ENCODE measurements around the gene CDKN1A. TPM values are rescaled to one million over a fixed set of nuclear protein-coding genes. Genes with fewer than 3 reads are reported as not detected.
A peak's percentile ranks its signal among the peaks of the same experiment; 100 is the strongest.

Gene CDKN1A
- total RNA-seq, 5 donors from 2014 or later (not counting 1 experiment from before 2014, with no cell fraction given), result 9.6 to 88.9 (median 11.8) TPM

DNA sequence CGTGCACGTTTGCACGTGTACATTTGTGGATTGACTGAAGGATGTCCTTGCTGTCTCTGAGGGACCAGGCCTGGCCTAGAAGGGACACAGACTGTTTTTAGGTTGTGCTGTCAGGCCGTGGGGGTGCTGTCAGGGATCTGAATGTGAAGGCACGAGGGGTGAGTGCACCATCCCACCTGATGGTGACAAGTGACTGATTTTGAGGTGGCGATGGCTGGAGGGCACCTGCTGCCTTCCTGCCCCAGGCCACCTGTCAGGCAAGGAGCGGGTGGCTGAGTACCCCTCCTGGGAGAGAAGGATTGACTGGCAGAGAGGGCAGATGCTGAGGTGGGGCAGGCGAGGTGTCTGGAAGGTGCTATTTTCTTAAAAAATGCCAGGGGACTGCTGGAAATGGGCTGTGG, 20.4 kb downstream of the CDKN1A start:
- no peak overlapping the region for H3K4me3 Mint-ChIP-seq
- H3K27me3 Mint-ChIP-seq, result peaks cover 0 to 2% of the 10 kb centered on the region in 2 donors
- H3K36me3 Mint-ChIP-seq, result no peaks in the 10 kb centered on the region
- Histone ChIP-seq H3K4me1 (ENCODE audit: control insufficient read depth in 1 of 2, extremely low read depth in 1 of 2, insufficient read depth in 2 of 2, low read length in 2 of 2) (no peaks in the 10 kb centered on the region), H3K36me3 (ENCODE audit: control insufficient read depth in 2 of 2, extremely low read depth in 1 of 2, insufficient read depth in 1 of 2, low read length in 1 of 2) (no peaks in the 10 kb centered on the region), H3K4me3 (ENCODE audit: control insufficient read depth in 1 of 2, extremely low read depth in 1 of 2, low read length in 1 of 2) (no peak overlapping the region), H3K9me3 (no peaks in the 10 kb centered on the region), H3K27ac (ENCODE audit: low read length) (no peak overlapping the region), H3K27me3 (replicated peaks in 1 of 2; ENCODE audit: control insufficient read depth in 2 of 2, extremely low read depth in 1 of 2, insufficient read depth in 2 of 2, low read length in 1 of 2) (peaks cover 0 to 9% of the 10 kb centered on the region in 2 experiments)
- peaks cover 0 to 7% (median 0%) of the 10 kb centered on the region in 3 donors for H3K4me1 Mint-ChIP-seq
- no peak for DNase-seq
- no peak for ATAC-seq (replicated peaks in 1 of 4)
- POLR2A ChIA-PET, result no interaction called here
- CTCF ChIA-PET, result no interaction called here
- H3K27ac Mint-ChIP-seq, result no peak overlapping the region
- no peaks in the 10 kb centered on the region for H3K9me3 Mint-ChIP-seq
- 82% methylated on average over 8 of the region's 8 CpGs for WGBS (ENCODE audit: insufficient coverage)

DNA sequence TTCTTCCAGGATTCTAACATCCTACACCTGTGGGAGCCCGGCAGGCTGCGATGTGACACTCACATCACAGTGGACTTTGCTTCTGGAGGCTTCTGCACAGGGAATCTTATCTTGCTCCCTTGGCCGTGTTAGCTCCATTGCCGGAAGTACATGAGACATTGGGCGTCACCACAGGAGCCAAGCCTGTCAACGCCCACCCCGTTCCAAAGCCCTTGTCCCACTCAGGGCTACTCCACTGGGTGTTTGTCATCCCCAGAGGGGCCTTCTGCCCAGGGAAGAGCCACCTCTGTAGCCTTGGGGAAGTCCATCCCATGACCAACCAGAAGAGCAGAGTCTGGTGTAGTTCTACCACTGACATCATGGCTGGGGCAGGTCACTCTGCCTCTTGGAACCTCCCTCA, 20.8 kb downstream of the CDKN1A start:
- H3K36me3 Mint-ChIP-seq, result no peaks in the 10 kb centered on the region
- peaks cover 0 to 3% of the 10 kb centered on the region in 2 donors for H3K27me3 Mint-ChIP-seq
- Histone ChIP-seq H3K4me3 (ENCODE audit: control insufficient read depth in 1 of 2, extremely low read depth in 1 of 2, low read length in 1 of 2) (no peak overlapping the region), H3K36me3 (ENCODE audit: control insufficient read depth in 2 of 2, extremely low read depth in 1 of 2, insufficient read depth in 1 of 2, low read length in 1 of 2) (no peaks in the 10 kb centered on the region), H3K9me3 (no peaks in the 10 kb centered on the region), H3K27me3 (replicated peaks in 1 of 2; ENCODE audit: control insufficient read depth in 2 of 2, extremely low read depth in 1 of 2, insufficient read depth in 2 of 2, low read length in 1 of 2) (peaks cover 0 to 13% of the 10 kb centered on the region in 2 experiments), H3K27ac (ENCODE audit: low read length) (no peak overlapping the region), H3K4me1 (ENCODE audit: control insufficient read depth in 1 of 2, extremely low read depth in 1 of 2, insufficient read depth in 2 of 2, low read length in 2 of 2) (no peaks in the 10 kb centered on the region)
- ChIA-PET CTCF (no interaction called here), POLR2A (no interaction called here)
- H3K27ac Mint-ChIP-seq, result no peak overlapping the region
- 62% methylated on average over 7 of the region's 7 CpGs for WGBS (ENCODE audit: insufficient coverage)
- H3K4me1 Mint-ChIP-seq, result peaks cover 0 to 7% (median 0%) of the 10 kb centered on the region in 3 donors
- no peaks in the 10 kb centered on the region for H3K9me3 Mint-ChIP-seq
- H3K4me3 Mint-ChIP-seq, result no peak overlapping the region
- DNase-seq (no peak), ATAC-seq (replicated peaks in 1 of 4) (no peak)

GRCh38 chr6:36700071-36700812, 21.7 kb downstream of the CDKN1A start:
- H3K4me3 Mint-ChIP-seq, result no peak overlapping the region
- WGBS (ENCODE audit: insufficient coverage), result 51% methylated on average over 3 of the region's 7 CpGs
- H3K27ac Mint-ChIP-seq, result no peak overlapping the region
- Histone ChIP-seq H3K27me3 (replicated peaks in 1 of 2; ENCODE audit: control insufficient read depth in 2 of 2, extremely low read depth in 1 of 2, insufficient read depth in 2 of 2, low read length in 1 of 2) (peaks cover 0 to 13% of the 10 kb centered on the region in 2 experiments), H3K27ac (ENCODE audit: low read length) (no peak overlapping the region), H3K4me1 (ENCODE audit: control insufficient read depth in 1 of 2, extremely low read depth in 1 of 2, insufficient read depth in 2 of 2, low read length in 2 of 2) (no peaks in the 10 kb centered on the region), H3K9me3 (no peaks in the 10 kb centered on the region), H3K4me3 (ENCODE audit: control insufficient read depth in 1 of 2, extremely low read depth in 1 of 2, low read length in 1 of 2) (no peak overlapping the region), H3K36me3 (ENCODE audit: control insufficient read depth in 2 of 2, extremely low read depth in 1 of 2, insufficient read depth in 1 of 2, low read length in 1 of 2) (no peaks in the 10 kb centered on the region)
- peaks cover 0 to 7% (median 0%) of the 10 kb centered on the region in 3 donors for H3K4me1 Mint-ChIP-seq
- ChIA-PET CTCF (no interaction called here), POLR2A (no interaction called here)
- H3K27me3 Mint-ChIP-seq, result peaks cover 0 to 3% of the 10 kb centered on the region in 2 donors
- H3K36me3 Mint-ChIP-seq, result no peaks in the 10 kb centered on the region
- ATAC-seq (replicated peaks in 1 of 4) (no peak), DNase-seq (no peak)
- H3K9me3 Mint-ChIP-seq, result no peaks in the 10 kb centered on the region

GRCh38 chr6:36700831-36701230, 22.3 kb downstream of the CDKN1A start:
- Histone ChIP-seq H3K4me3 (ENCODE audit: control insufficient read depth in 1 of 2, extremely low read depth in 1 of 2, low read length in 1 of 2) (no peak overlapping the region), H3K27me3 (replicated peaks in 1 of 2; ENCODE audit: control insufficient read depth in 2 of 2, extremely low read depth in 1 of 2, insufficient read depth in 2 of 2, low read length in 1 of 2) (peaks cover 0 to 13% of the 10 kb centered on the region in 2 experiments), H3K36me3 (ENCODE audit: control insufficient read depth in 2 of 2, extremely low read depth in 1 of 2, insufficient read depth in 1 of 2, low read length in 1 of 2) (no peaks in the 10 kb centered on the region), H3K4me1 (ENCODE audit: control insufficient read depth in 1 of 2, extremely low read depth in 1 of 2, insufficient read depth in 2 of 2, low read length in 2 of 2) (no peaks in the 10 kb centered on the region), H3K27ac (ENCODE audit: low read length) (no peak overlapping the region), H3K9me3 (no peaks in the 10 kb centered on the region)
- no peaks in the 10 kb centered on the region for H3K9me3 Mint-ChIP-seq
- DNase-seq (no peak), ATAC-seq (replicated peaks in 1 of 4) (no peak)
- POLR2A ChIA-PET, result no interaction called here
- H3K36me3 Mint-ChIP-seq, result no peaks in the 10 kb centered on the region
- H3K27me3 Mint-ChIP-seq, result peaks cover 0 to 3% of the 10 kb centered on the region in 2 donors
- CTCF ChIA-PET, result no interaction called here
- peaks cover 0 to 7% (median 0%) of the 10 kb centered on the region in 3 donors for H3K4me1 Mint-ChIP-seq
- H3K4me3 Mint-ChIP-seq, result no peak overlapping the region
- no peak overlapping the region for H3K27ac Mint-ChIP-seq
- no CpG with 5 or more reads among the region's 3 CpGs for WGBS (ENCODE audit: insufficient coverage)

DNA sequence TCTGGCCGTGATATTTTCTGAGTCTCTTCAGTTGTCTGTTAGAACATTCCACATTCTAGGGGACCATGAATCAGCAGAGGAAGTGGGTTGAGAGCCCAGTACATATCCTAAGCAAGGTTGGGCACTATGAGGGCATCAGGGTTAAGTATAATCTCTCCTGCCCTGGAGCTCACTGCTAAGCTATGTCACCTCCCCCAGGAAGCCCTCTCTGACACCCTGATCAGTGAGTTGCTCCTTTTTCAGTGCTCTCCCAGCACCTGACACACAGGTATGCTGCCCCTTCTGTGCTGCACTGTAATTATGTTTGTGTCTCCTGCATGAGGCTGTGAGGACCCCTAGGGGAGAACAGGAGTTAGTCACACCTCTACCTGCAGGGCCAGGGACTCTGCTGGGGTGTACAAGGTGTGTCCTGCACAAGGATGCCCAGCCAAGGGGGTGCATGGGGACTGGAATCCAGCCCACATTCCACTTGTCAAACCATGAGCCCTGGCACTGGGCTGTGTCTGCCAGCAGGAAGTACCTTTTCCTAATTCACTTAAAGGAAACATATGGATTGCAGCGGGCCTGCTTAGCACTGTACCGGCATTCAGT, 23.0 kb downstream of the CDKN1A start:
- Mint-ChIP-seq H3K27ac (no peak overlapping the region), H3K27me3 (peaks cover 0 to 3% of the 10 kb centered on the region in 2 donors), H3K36me3 (no peaks in the 10 kb centered on the region), H3K9me3 (no peaks in the 10 kb centered on the region), H3K4me1 (peaks cover 0 to 7% (median 0%) of the 10 kb centered on the region in 3 donors), H3K4me3 (no peak overlapping the region)
- ChIA-PET POLR2A (interaction anchor here in 1 of 2 donors (0.7 kb wide), 1 partner anchor 768 kb away, joined by 3 read pairs; no protein-coding TSS in a partner anchor), CTCF (interaction anchor here (0.6 kb wide), 2 partner anchors 78 to 256 kb away, joined by 3 to 7 read pairs; no protein-coding TSS in a partner anchor)
- Histone ChIP-seq H3K4me3 (ENCODE audit: control insufficient read depth in 1 of 2, extremely low read depth in 1 of 2, low read length in 1 of 2) (no peak overlapping the region), H3K36me3 (ENCODE audit: control insufficient read depth in 2 of 2, extremely low read depth in 1 of 2, insufficient read depth in 1 of 2, low read length in 1 of 2) (no peaks in the 10 kb centered on the region), H3K27ac (ENCODE audit: low read length) (no peak overlapping the region), H3K9me3 (no peaks in the 10 kb centered on the region), H3K27me3 (replicated peaks in 1 of 2; ENCODE audit: control insufficient read depth in 2 of 2, extremely low read depth in 1 of 2, insufficient read depth in 2 of 2, low read length in 1 of 2) (peaks cover 0 to 13% of the 10 kb centered on the region in 2 experiments), H3K4me1 (ENCODE audit: control insufficient read depth in 1 of 2, extremely low read depth in 1 of 2, insufficient read depth in 2 of 2, low read length in 2 of 2) (no peaks in the 10 kb centered on the region)
- peak in 2 of 35 experiments; percentile 13 to 30 for DNase-seq
- ATAC-seq (replicated peaks in 1 of 4), result peak in 2 of 4 experiments; percentile 44 to 48
- WGBS (ENCODE audit: insufficient coverage), result no CpG with 5 or more reads among the region's 3 CpGs

GRCh38 chr6:36702656-36703055, 24.1 kb downstream of the CDKN1A start:
- CTCF ChIA-PET, result no interaction called here

More at GRCh38 chr6:36702656-36703055, 24.1 kb downstream of the CDKN1A start:
- no peaks in the 10 kb centered on the region for H3K9me3 ChIP-seq
- POLR2A ChIA-PET, result interaction anchor here in 1 of 2 donors (0.6 kb wide), 1 partner anchor 30 kb away, joined by 4 read pairs; no protein-coding TSS in a partner anchor
- no peaks in the 10 kb centered on the region for H3K36me3 ChIP-seq (ENCODE audit: control insufficient read depth in 2 of 2, extremely low read depth in 1 of 2, insufficient read depth in 1 of 2, low read length in 1 of 2)
- Mint-ChIP-seq H3K9me3 (no peaks in the 10 kb centered on the region), H3K4me3 (no peak overlapping the region), H3K4me1 (peaks cover 0 to 3% (median 0%) of the 10 kb centered on the region in 3 donors), H3K27ac (no peak overlapping the region), H3K27me3 (peaks cover 0 to 3% of the 10 kb centered on the region in 2 donors), H3K36me3 (no peaks in the 10 kb centered on the region)
- no peak for ATAC-seq (replicated peaks in 1 of 4)
- no peak for DNase-seq
- 89% methylated on average over 1 of the region's 3 CpGs for WGBS (ENCODE audit: insufficient coverage)
- no peak overlapping the region for H3K4me3 ChIP-seq (ENCODE audit: control insufficient read depth in 1 of 2, extremely low read depth in 1 of 2, low read length in 1 of 2)
- no peak overlapping the region for H3K27ac ChIP-seq (ENCODE audit: low read length)
- H3K4me1 ChIP-seq (ENCODE audit: control insufficient read depth in 1 of 2, extremely low read depth in 1 of 2, insufficient read depth in 2 of 2, low read length in 2 of 2), result no peaks in the 10 kb centered on the region
- H3K27me3 ChIP-seq (replicated peaks in 1 of 2; ENCODE audit: control insufficient read depth in 2 of 2, extremely low read depth in 1 of 2, insufficient read depth in 2 of 2, low read length in 1 of 2), result peaks cover 0 to 13% of the 10 kb centered on the region in 2 experiments
